Esophagus squamous epithelium (tissue), 5 donors: Measurements from ENCODE around the gene NPY. TPM values are rescaled to one million over a fixed set of nuclear protein-coding genes. Genes with fewer than 3 reads are reported as not detected.
"Not testable (repeated sequence)": the region's sequence is repeated elsewhere in the genome, so short reads cannot be mapped to it uniquely, and the experiment has no call there.

ENCODE experiments used
- DNase-seq: peaks from one replicate; lab custom pipeline; 2025; lab: John Stamatoyannopoulos, UW
- H3K27ac ChIP-seq, 4 donors: fragments of 200-600 bp; sonication (generic); one replicate each; pipeline ENCODE4 v1.5.1; 2016 to 2019; ENCODE audit warnings: mild to moderate bottlenecking in 1 of 4
- H3K27me3 ChIP-seq, 4 donors: fragments of 200-600 bp; sonication (generic); 1 replicate in 3 of 4; 2 replicates in 1 of 4; pipeline versions ENCODE4 v1.5.1 to v1.6.0; 2017 to 2021; ENCODE audit warnings: antibody characterized with exemption in 1 of 4
- H3K36me3 ChIP-seq, 3 donors: fragments of 200-600 bp; sonication (generic); one replicate each; pipeline ENCODE4 v1.5.1; 2016 to 2019
- H3K4me1 ChIP-seq, 3 donors: fragments of 200-600 bp; sonication (generic); one replicate each; pipeline ENCODE4 v1.5.1; 2017 to 2019
- H3K4me3 ChIP-seq, 4 donors: fragments of 200-600 bp; sonication (generic); 1 replicate in 3 of 4; 2 replicates in 1 of 4; pipeline ENCODE4 v1.5.1; 2016 to 2019; ENCODE audit warnings: mild to moderate bottlenecking in 2 of 4, moderate library complexity in 1 of 4
- H3K9me3 ChIP-seq, 3 donors: fragments of 200-600 bp; sonication (generic); one replicate each; pipeline ENCODE4 v1.5.1; 2016 to 2019
- CTCF ChIP-seq, 6 experiments: fragments of 450-650 bp in 4 of 6; fragments of 200-600 bp in 2 of 6; sonication (generic) in 2 of 6; IDR thresholded peaks; one replicate each; pipeline ENCODE4 v1.5.1; 2016 to 2019; ENCODE audit warnings: antibody characterized with exemption in 6 of 6, mild to moderate bottlenecking in 4 of 6, moderate library complexity in 4 of 6
- POLR2A ChIP-seq, 4 donors: fragments of 450-650 bp; IDR thresholded peaks; one replicate each; pipeline ENCODE4 v1.6.1; 2017; ENCODE audit warnings: antibody characterized with exemption in 4 of 4, mild to moderate bottlenecking in 4 of 4, moderate library complexity in 3 of 4
- WGBS, 2 donors: methylation state at CpG; one replicate each; pipeline ENCODE4 v1.1.5; 2018; 5-methylcytosine and 5-hydroxymethylcytosine counted together
- intact Hi-C: fragments of 100-400 bp; cut with DNase I; formaldehyde crosslinking; loops from one replicate; pipeline ENCODE4 v1.15.0; 2022
- total RNA-seq, 4 donors: library from RNA; depleted of rRNA; stranded (reverse); fragments of >200 nt; gene quantifications; one replicate each; pipeline ENCODE4 v1.1.0, GENCODE V29; 2016
- donor health status: DM: yes; HTN: yes; CAD: no.

The NPY gene
- total RNA-seq, 4 donors from 2014 or later: not detected

GRCh38 chr7:24249266-24249665, 34.7 kb upstream of the NPY start:
- peaks cover 0 to 6% (median 0%) of the 10 kb centered on the region in 3 donors for H3K9me3 ChIP-seq
- 69 to 91% methylated on average over 7 of the region's 7 CpGs for WGBS, 2 donors
- no peaks in the 10 kb centered on the region for H3K36me3 ChIP-seq
- no peaks in the 10 kb centered on the region for H3K4me1 ChIP-seq
- no peak for DNase-seq
- no peak overlapping the region for H3K4me3 ChIP-seq
- H3K27me3 ChIP-seq: no peaks in the 10 kb centered on the region
- intact Hi-C loops: no loop called here
- TF ChIP-seq POLR2A (IDR thresholded peaks at IDR 0.05) (no peak), CTCF (IDR thresholded peaks at IDR 0.05) (no peak)
- no peak overlapping the region for H3K27ac ChIP-seq

- Histone ChIP-seq H3K4me1 (no peaks in the 10 kb centered on the region), H3K36me3 (no peaks in the 10 kb centered on the region), H3K27me3 (no peaks in the 10 kb centered on the region), H3K4me3 (no peak overlapping the region), H3K27ac (no peak overlapping the region), H3K9me3 (peaks cover 0 to 6% (median 0%) of the 10 kb centered on the region in 3 donors)
- TF ChIP-seq CTCF (IDR thresholded peaks at IDR 0.05) (no peak), POLR2A (IDR thresholded peaks at IDR 0.05) (no peak)
- WGBS, 2 donors: 33 to 43% methylated on average over 2 of the region's 2 CpGs
- intact Hi-C loops: no loop called here
- DNase-seq: no peak
Measured at GRCh38 chr7:24251568-24251967, 32.4 kb upstream of the NPY start.

GRCh38 chr7:24255139-24255538, 28.9 kb upstream of the NPY start:
- Histone ChIP-seq H3K4me3 (no peak overlapping the region), H3K9me3 (peaks cover 0 to 6% (median 0%) of the 10 kb centered on the region in 3 donors), H3K4me1 (no peaks in the 10 kb centered on the region), H3K36me3 (no peaks in the 10 kb centered on the region), H3K27me3 (peaks cover 0 to 10% (median 0%) of the 10 kb centered on the region in 4 donors), H3K27ac (no peak overlapping the region)
- intact Hi-C loops: no loop called here
- 47 to 58% methylated on average over 6 of the region's 6 CpGs for WGBS, 2 donors
- no peak for DNase-seq
- TF ChIP-seq CTCF (IDR thresholded peaks at IDR 0.05) (no peak), POLR2A (IDR thresholded peaks at IDR 0.05) (no peak)

GRCh38 chr7:24258324-24258723, 25.7 kb upstream of the NPY start:
- H3K27ac ChIP-seq, DNase-seq, H3K4me3 ChIP-seq, H3K27me3 ChIP-seq, H3K36me3 ChIP-seq, H3K4me1 ChIP-seq, H3K9me3 ChIP-seq, intact Hi-C loops: not testable (repeated sequence)
- WGBS, 2 donors: 56 to 83% methylated on average over 1 of the region's 1 CpG

GRCh38 chr7:24271938-24272337, 12.1 kb upstream of the NPY start:
- WGBS, 2 donors: 35 to 37% methylated on average over 4 of the region's 4 CpGs
- intact Hi-C loops: no loop called here
- no peak for DNase-seq

More at GRCh38 chr7:24271938-24272337, 12.1 kb upstream of the NPY start:
- no peak overlapping the region for H3K27ac ChIP-seq
- H3K9me3 ChIP-seq: no peaks in the 10 kb centered on the region
- H3K27me3 ChIP-seq: no peaks in the 10 kb centered on the region
- H3K4me3 ChIP-seq: no peak overlapping the region
- no peaks in the 10 kb centered on the region for H3K4me1 ChIP-seq
- TF ChIP-seq CTCF (IDR thresholded peaks at IDR 0.05): no peak
- H3K36me3 ChIP-seq: no peaks in the 10 kb centered on the region
